Measurements from ENCODE around the gene C1QTNF8. TPM values are rescaled to one million over a fixed set of nuclear protein-coding genes. Genes with fewer than 3 reads are reported as not detected.

The C1QTNF8 gene
- total RNA-seq, 1 experiment from 2014 or later = not detected

DNA sequence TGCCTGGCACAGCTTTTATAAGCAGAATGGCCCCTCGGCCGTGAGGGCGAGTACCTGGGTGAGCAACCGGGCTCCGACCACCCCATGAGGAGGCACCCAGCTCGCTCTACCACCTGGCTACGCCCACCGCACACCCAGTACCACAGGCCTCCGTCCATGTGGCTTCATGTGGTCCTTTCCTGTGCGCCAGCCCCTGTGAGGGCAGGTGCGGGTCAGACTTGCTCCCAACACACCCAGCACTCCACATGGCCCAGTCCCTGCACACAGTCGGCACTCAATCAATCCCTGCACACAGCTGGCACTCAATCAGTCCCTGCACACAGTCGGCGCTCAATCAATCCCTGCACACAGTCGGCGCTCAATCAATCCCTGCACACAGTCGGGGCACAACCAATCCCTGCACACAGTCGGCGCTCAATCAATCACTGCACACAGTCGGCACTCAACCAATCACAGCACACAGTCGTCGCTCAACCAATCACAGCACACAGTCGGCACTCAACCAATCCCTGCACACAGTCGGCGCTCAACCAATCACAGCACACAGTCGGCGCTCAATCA is 4.0 kb downstream of the C1QTNF8 start:
- Mint-ChIP-seq H3K4me3 (peak overlapping the region in 1 of 2 experiments; percentile 60; a peak in 2 of 5 replicates), H3K9me3 (peaks cover 4 to 9% of the 10 kb centered on the region in 2 experiments; a peak in 4 of 5 replicates), H3K36me3 (ENCODE audit: insufficient read depth in 1 of 3, low read depth in 3 of 3) (peaks cover 0 to 5% (median 3%) of the 10 kb centered on the region in 3 experiments; a peak in 3 of 7 replicates), H3K27ac (peak overlapping the region in 1 of 3 experiments; percentile 55; a peak in 2 of 7 replicates), H3K4me1 (peaks cover 0 to 14% of the 10 kb centered on the region in 2 experiments; a peak in 2 of 4 replicates), H3K27me3 (ENCODE audit: low read depth) (peaks cover 3% of the 10 kb centered on the region)
- no peak overlapping the region for H2AK5ac ChIP-seq (ENCODE audit: insufficient read length, low read length)
- H2BK5ac ChIP-seq (ENCODE audit: insufficient read length, low read length) = no peak overlapping the region
- H3K23ac ChIP-seq (ENCODE audit: insufficient read length, low read depth, low read length) = no peak overlapping the region
- TF ChIP-seq, protein P1, sequence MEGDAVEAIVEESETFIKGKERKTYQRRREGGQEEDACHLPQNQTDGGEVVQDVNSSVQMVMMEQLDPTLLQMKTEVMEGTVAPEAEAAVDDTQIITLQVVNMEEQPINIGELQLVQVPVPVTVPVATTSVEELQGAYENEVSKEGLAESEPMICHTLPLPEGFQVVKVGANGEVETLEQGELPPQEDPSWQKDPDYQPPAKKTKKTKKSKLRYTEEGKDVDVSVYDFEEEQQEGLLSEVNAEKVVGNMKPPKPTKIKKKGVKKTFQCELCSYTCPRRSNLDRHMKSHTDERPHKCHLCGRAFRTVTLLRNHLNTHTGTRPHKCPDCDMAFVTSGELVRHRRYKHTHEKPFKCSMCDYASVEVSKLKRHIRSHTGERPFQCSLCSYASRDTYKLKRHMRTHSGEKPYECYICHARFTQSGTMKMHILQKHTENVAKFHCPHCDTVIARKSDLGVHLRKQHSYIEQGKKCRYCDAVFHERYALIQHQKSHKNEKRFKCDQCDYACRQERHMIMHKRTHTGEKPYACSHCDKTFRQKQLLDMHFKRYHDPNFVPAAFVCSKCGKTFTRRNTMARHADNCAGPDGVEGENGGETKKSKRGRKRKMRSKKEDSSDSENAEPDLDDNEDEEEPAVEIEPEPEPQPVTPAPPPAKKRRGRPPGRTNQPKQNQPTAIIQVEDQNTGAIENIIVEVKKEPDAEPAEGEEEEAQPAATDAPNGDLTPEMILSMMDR (conservative IDR thresholded peaks at IDR 0.05) = no peak
- no peak overlapping the region for H4K5ac ChIP-seq (ENCODE audit: insufficient read length, low read depth, low read length)
- H3T11ph ChIP-seq (ENCODE audit: low read length) = no peak overlapping the region
- no peaks in the 10 kb centered on the region for H3K23me2 ChIP-seq (ENCODE audit: insufficient read length, low read depth, low read length, poor library complexity, severe bottlenecking)
- no CpG with 5 or more reads among the region's 27 CpGs for WGBS (ENCODE audit: extremely low coverage, insufficient read length, low lambda C conversion rate)
- H2BK12ac ChIP-seq (ENCODE audit: insufficient read length, low read depth, low read length) = no peak overlapping the region
- H4K91ac ChIP-seq (ENCODE audit: insufficient read length, low read depth, low read length) = no peak overlapping the region
- H3K18ac ChIP-seq (ENCODE audit: insufficient read length, low read depth, low read length) = no peak overlapping the region
- no peak overlapping the region for H3K4me2 ChIP-seq (ENCODE audit: insufficient read depth, insufficient read length, low read length)
- DNase-seq = no peak
- H2BK120ac ChIP-seq (ENCODE audit: low read depth, low read length, poor library complexity, severe bottlenecking) = no peak overlapping the region
- no peaks in the 10 kb centered on the region for H3K79me1 ChIP-seq (ENCODE audit: insufficient read depth, low read depth, low read length, poor library complexity, severe bottlenecking)
- H3K4ac ChIP-seq (ENCODE audit: low read depth, low read length) = no peak overlapping the region
- H3K9me3 ChIP-seq (ENCODE audit: control insufficient read depth, low read depth, low read length) = no peaks in the 10 kb centered on the region
- H2AFZ ChIP-seq (ENCODE audit: low read length) = no peak overlapping the region
- H3K4me1 ChIP-seq (ENCODE audit: insufficient read depth, low read length) = no peaks in the 10 kb centered on the region
- no peak overlapping the region for H3K14ac ChIP-seq (ENCODE audit: insufficient read depth, low read length)
- no peak overlapping the region for H4K8ac ChIP-seq (replicated peaks; ENCODE audit: insufficient read length, low read depth, low read length)
- H3K27ac ChIP-seq (ENCODE audit: insufficient read length, low read depth, low read length) = no peak overlapping the region
- no peaks in the 10 kb centered on the region for H3K27me3 ChIP-seq (ENCODE audit: insufficient read depth, low read length)
- H4K20me1 ChIP-seq (ENCODE audit: control insufficient read depth, insufficient read depth, insufficient read length) = no peaks in the 10 kb centered on the region
- H2BK15ac ChIP-seq (ENCODE audit: low read depth, low read length) = no peak overlapping the region
- no peaks in the 10 kb centered on the region for H3K79me2 ChIP-seq (ENCODE audit: insufficient read depth, low read length)
- no peak overlapping the region for H3K56ac ChIP-seq (ENCODE audit: insufficient read length, low read depth, low read length)
- H2BK20ac ChIP-seq (ENCODE audit: low read depth, low read length, poor library complexity, severe bottlenecking) = no peak overlapping the region
- H3K9ac ChIP-seq (ENCODE audit: extremely low read depth, insufficient read length, low read length) = no peak overlapping the region
